Measurements from ENCODE around the gene KLK15. TPM values are rescaled to one million over a fixed set of nuclear protein-coding genes. Genes with fewer than 3 reads are reported as not detected.

Gene KLK15
- total RNA-seq, 1 donor from 2014 or later = not detected

- H3K27ac Mint-ChIP-seq = no peak overlapping the region
Measured at GRCh38 chr19:50797781-50798658, 35.4 kb downstream of the KLK15 start.

GRCh38 chr19:50797429-50797780 lies 36.0 kb downstream of the KLK15 start:
- Mint-ChIP-seq H3K4me3 (ENCODE audit: low read depth) (no peak overlapping the region), H3K36me3 (ENCODE audit: insufficient read depth) (peaks cover 8% of the 10 kb centered on the region), H3K9me3 (ENCODE audit: low read depth) (no peaks in the 10 kb centered on the region), H3K4me1 (ENCODE audit: low read depth) (peaks cover 10% of the 10 kb centered on the region), H3K27ac (no peak overlapping the region), H3K27me3 (no peaks in the 10 kb centered on the region)
- no peak for TF ChIP-seq CTCF (IDR thresholded peaks at IDR 0.05; ENCODE audit: unreplicated experiment)
- DNase-seq (ENCODE audit: low spot score, unreplicated experiment) = no peak

More at GRCh38 chr19:50797781-50798658, 35.4 kb downstream of the KLK15 start:
- H3K36me3 Mint-ChIP-seq (ENCODE audit: insufficient read depth) = peaks cover 8% of the 10 kb centered on the region
- no peak for DNase-seq (ENCODE audit: low spot score, unreplicated experiment)
- peaks cover 14% of the 10 kb centered on the region for H3K4me1 Mint-ChIP-seq (ENCODE audit: low read depth)
- no peaks in the 10 kb centered on the region for H3K27me3 Mint-ChIP-seq
- no peaks in the 10 kb centered on the region for H3K9me3 Mint-ChIP-seq (ENCODE audit: low read depth)
- no peak overlapping the region for H3K4me3 Mint-ChIP-seq (ENCODE audit: low read depth)
- TF ChIP-seq CTCF (IDR thresholded peaks at IDR 0.05; ENCODE audit: unreplicated experiment) = no peak

- Mint-ChIP-seq H3K27me3 (no peaks in the 10 kb centered on the region), H3K4me3 (ENCODE audit: low read depth) (no peak overlapping the region), H3K36me3 (ENCODE audit: insufficient read depth) (peaks cover 7% of the 10 kb centered on the region), H3K9me3 (ENCODE audit: low read depth) (no peaks in the 10 kb centered on the region), H3K4me1 (ENCODE audit: low read depth) (peaks cover 7% of the 10 kb centered on the region), H3K27ac (no peak overlapping the region)
- no peak for TF ChIP-seq CTCF (IDR thresholded peaks at IDR 0.05; ENCODE audit: unreplicated experiment)
- no peak for DNase-seq (ENCODE audit: low spot score, unreplicated experiment)
Measured at GRCh38 chr19:50796634-50797428, 36.5 kb downstream of the KLK15 start.

GRCh38 chr19:50796128-50796633 lies 37.2 kb downstream of the KLK15 start:
- Mint-ChIP-seq H3K36me3 (ENCODE audit: insufficient read depth) (peaks cover 5% of the 10 kb centered on the region), H3K9me3 (ENCODE audit: low read depth) (peaks cover under 1% of the 10 kb centered on the region), H3K27me3 (peaks cover under 1% of the 10 kb centered on the region), H3K27ac (no peak overlapping the region), H3K4me1 (ENCODE audit: low read depth) (peaks cover 6% of the 10 kb centered on the region), H3K4me3 (ENCODE audit: low read depth) (no peak overlapping the region)
- TF ChIP-seq CTCF (IDR thresholded peaks at IDR 0.05; ENCODE audit: unreplicated experiment) = no peak
- DNase-seq (ENCODE audit: low spot score, unreplicated experiment) = no peak

GRCh38 chr19:50795664-50796073 lies 37.7 kb downstream of the KLK15 start:
- peaks cover 4% of the 10 kb centered on the region for H3K4me1 Mint-ChIP-seq (ENCODE audit: low read depth)
- peaks cover 4% of the 10 kb centered on the region for H3K27me3 Mint-ChIP-seq
- no peak overlapping the region for H3K4me3 Mint-ChIP-seq (ENCODE audit: low read depth)
- peaks cover 4% of the 10 kb centered on the region for H3K9me3 Mint-ChIP-seq (ENCODE audit: low read depth)
- no peak overlapping the region for H3K27ac Mint-ChIP-seq
- peaks cover 2% of the 10 kb centered on the region for H3K36me3 Mint-ChIP-seq (ENCODE audit: insufficient read depth)
- TF ChIP-seq CTCF (IDR thresholded peaks at IDR 0.05; ENCODE audit: unreplicated experiment) = no peak
- DNase-seq (ENCODE audit: low spot score, unreplicated experiment) = no peak
